NCI-H2081 (cell line): ENCODE measurements around the gene DUSP16.
"Not testable (repeated sequence)": the region's sequence is repeated elsewhere in the genome, so short reads cannot be mapped to it uniquely, and the experiment has no call there.

Experiments used
- DNase-seq, 2 experiments: peaks; one replicate each; lab custom pipeline; 2025; lab: John Stamatoyannopoulos, UW

Gene DUSP16, protein sequence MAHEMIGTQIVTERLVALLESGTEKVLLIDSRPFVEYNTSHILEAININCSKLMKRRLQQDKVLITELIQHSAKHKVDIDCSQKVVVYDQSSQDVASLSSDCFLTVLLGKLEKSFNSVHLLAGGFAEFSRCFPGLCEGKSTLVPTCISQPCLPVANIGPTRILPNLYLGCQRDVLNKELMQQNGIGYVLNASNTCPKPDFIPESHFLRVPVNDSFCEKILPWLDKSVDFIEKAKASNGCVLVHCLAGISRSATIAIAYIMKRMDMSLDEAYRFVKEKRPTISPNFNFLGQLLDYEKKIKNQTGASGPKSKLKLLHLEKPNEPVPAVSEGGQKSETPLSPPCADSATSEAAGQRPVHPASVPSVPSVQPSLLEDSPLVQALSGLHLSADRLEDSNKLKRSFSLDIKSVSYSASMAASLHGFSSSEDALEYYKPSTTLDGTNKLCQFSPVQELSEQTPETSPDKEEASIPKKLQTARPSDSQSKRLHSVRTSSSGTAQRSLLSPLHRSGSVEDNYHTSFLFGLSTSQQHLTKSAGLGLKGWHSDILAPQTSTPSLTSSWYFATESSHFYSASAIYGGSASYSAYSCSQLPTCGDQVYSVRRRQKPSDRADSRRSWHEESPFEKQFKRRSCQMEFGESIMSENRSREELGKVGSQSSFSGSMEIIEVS

DNA sequence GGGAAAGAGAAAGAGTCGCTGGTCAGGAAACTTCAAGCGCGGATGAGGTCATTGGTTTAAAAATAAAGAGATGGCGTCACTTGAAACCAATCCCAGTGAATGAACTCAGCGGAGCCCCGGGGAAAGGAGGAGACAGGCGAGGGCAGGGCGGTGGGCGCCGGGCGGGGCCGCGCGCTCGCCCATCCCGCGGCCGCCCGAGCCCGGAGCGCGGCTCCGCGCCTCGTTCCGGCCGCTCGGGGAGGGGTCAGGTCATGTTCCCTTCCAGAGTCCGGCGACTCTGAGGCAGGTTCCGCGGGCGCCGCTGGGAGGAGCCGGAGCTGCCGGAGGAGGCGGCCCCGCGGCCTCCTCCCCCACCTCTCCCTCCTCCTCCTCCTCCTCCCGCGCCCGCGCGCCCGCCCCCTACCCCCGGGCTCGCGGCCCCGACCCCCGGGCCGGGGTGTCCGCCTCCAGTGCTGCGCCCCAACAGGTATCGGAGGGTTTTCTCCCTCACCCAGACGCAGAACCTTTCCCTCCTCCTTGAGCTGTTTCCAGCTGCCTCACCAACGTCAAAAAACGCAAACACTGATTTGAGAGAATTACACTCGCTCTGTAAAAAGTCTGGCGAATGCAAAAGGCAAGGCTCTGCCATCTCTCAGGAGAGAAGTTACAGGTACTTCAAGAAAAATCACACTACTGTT, at the start of gene DUSP16:
DUSP16 (minus strand) TSS at position 279 of the 677 bp plus-strand sequence. CDS start 41,765 bp downstream, outside the sequence.
- peak; percentile 91 to 94 for DNase-seq

DNA sequence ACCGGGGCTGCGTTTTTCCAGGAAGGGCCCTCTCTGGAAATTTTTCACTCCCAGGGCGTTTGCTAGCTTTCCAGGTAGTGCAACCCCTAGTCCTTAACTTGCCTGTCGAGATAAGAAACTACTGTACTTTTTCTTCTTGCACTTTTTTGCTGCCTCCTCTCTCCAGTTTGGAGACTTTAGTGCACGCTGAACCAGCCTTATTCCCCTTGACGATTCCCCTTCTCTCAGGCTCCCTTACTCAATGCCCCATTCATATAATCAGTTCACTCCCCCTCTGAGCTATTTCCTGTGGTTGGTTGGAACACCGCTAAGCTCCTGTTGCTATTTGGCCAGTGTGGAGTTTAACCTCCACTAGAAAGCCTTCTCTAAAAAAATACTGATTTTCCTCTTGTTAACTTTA, 49.7 kb upstream of the DUSP16 start:
- DNase-seq, result peak; percentile 38 to 77

DNA sequence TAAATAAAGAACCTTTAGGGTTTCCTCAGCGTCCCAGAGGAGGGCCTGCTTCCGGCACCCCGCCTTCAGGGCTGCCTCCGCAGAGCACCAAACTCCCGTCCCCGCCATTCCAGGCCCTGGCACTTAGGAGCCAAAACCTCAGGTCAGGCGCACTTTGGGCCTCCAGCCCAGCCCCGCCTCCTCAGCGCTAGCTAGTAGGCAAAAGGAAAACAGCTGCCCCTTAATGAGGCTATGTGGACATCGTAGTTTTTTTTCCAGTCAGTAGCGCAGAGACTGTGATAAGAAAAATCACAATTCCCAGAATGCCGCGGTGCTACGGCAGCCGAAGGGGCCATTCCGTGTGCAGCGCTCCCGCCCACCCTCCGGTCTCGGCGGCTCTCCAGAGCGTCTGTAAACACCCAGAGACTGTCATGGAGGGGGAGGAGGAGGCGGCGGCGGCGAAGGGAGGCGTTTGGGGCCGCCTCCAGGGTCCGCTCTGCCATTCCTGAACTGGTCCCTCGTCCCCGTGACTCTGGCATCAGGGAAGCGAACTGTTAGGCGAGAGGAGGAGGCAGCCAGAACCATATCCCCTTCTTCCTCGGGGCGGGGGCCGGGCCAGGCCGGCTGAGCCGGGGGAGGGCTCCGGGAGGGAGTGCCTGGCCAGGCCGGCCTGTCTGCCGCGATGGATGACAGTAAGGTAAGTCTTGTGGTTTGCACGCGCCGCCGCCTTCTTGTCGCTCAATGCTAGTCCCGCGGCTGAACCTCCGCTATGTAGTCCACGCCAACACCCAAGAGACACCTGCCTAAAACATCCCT, 49.0 kb upstream of the DUSP16 start, which contains the start of gene CREBL2:
CREBL2 (plus strand) TSS at position 365 of the 795 bp plus-strand sequence; CDS start at position 662, 297 bp downstream.
- peak; percentile 90 to 96 for DNase-seq

DNA sequence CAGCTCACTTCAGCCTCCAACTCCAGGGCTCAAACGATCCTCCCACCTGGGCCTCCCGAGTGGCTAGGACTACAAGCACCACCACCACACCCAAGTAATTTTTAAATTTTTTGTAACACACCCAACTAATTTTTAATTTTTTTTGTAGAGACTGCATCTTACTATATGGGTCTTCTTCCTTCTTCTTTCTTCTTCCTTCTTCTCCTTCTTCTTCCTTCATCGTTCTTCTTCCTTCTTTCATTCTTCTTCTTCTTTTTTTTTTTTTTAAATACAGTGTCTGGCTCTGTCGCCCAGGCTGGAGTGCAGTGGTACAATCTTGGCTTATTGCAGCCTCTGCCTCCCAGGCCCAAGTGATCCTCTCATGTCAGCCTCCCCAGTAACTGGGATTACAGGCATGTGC, 48.0 kb upstream of the DUSP16 start:
- DNase-seq, result no peak

DNA sequence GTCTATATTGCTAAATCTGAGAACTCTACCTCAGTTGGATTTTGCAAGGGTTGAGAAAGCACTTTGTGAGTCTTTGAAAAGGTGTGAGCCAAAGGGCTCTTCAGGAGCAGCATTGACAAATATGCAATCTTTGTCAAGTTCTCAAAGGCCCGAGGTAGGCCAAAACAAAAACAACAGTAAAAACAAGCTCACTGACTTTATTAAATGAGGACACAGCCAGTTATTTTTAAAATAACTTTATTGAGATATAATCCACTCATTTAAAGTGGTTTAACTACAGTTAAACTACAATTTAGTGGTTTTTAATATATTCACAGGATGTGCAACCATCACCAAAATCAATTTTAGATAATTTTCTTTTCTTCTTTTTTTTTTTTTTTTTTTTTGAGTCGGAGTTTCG, 47.0 kb upstream of the DUSP16 start:
- DNase-seq, result no peak

DNA sequence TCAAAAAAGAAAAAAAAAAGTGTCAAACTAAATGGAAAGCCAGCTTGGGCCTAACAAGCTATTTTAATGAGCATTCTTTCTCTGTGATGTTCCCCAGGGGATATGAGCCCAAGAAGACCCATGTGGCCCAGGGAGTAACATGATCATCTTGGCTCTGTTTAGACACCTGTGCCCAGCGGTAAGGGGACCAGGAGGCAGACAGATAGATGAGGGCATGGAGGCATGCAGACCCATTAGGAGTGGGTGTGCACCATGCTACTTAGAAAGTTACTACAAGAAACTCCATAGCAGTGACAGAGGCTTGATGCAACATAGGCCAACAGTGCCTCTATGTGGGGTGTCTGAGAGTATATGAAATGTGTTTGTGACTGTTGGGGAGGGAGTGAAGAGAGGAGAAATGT, 45.9 kb upstream of the DUSP16 start:
- no peak for DNase-seq

DNA sequence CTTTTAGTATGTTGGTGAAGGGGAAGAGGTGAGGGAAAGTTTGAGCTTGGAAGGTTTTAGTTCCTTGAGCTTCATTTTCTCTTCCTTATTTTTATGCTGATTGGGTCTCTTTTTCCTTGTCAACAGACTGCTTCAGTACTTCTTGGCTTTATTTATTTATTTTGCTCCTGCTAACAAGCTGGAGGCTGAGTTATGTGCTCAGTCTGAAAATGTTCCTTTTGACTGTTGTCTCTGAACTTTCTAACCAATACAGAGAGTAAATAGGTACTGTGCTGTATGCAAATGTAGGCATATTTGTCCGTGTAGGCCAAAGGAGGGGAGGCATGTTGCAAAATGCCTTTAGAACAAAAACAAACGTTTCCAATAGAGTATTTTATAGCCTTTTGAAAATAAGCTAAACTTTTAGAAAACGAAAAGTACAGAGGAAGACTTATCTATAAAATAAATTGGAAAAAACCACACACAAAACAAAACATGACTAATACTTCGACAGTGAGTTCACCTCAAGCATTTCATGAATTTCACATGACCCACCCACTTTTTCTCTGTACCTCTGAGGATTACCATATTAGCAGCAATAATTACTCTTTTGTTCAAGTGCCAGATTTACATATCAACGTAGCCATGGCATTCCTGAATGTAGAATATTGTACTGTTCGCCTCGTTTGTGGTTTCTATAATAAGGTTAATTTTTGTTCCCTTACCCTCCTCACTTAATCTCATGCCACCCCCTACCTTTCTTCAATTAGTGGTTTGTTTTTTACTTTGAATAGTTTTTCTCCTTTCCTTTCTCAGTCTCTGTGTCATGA, 44.3 kb upstream of the DUSP16 start:
- no peak for DNase-seq

DNA sequence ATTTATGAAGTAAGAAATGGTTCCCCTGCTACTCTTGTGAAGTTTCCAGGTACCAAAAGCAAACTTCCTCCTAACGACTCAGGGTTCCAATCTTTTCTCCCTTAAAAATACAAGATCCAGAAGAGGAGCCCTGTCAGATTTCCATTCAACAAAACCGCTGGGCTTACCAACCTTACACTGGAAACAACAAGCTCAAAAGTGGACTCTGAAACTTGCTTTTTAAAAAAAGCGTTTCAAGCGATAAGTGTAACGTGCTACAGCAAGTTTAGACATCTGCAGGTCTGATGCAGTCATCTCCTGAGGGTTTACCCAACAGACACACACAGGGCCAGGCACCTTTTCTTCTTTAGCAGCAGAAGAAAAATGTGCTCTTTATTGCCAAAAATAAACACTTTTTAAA, 42.1 kb upstream of the DUSP16 start:
- no peak for DNase-seq

DNA sequence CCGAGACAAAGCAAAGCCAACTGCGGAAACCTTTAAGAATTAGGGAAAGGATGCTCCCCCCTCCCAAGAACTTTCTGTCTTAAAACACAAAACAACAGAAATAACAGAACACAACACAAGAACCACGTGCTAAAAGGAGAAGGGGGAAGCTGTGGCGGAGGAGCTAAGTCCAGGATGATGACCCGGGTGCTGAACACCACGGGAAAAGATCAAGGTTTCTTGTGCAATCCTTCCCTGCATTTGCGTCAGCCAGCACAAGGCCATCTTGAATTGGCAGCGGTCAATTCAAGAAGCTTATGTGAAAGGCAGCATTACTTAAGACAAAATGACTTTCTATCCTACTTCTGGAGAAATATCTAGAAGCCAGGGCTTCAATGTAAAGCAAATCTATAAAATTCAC, 38.0 kb upstream of the DUSP16 start:
- DNase-seq, result no peak

DNA sequence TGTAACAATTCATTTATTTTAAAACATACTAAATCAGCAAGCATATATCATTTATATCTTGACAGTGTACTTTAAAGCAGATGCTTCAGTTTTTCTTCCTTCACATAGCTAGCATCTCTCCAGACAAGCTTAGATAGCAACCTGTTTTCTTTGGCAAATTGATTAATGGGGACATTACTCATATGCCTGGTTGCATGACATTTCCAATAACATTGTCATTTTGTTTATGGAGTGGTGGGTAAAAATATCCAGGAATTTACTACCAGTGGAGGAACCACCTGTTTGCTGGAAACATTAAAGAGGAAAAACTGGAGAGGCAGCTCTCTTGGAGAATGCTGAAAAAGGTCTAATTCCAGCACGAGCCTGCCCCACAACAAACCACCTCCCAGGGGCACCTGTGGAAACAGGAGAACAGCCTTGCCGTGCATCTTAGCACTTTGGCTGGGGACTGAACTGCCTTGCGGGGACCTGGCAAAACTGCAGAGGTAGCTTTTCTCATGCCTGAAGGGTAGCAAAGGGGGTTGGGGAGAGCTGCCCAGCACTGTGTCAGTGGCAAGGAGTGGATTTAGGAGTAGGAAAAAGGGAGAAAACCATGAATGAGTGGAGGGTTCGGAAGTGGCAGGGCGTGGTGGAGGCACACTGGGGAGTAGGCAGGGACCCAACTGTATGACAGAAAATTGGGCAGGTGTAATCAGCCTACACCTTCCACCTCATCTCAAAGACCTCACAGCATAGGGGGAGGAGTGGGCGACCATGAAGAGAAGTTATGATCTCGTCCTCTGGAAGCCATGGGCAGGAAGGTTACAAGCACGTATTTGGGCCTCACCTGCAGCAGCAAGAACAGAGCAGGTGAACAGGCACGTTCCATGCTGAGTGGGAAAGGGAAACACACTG, 37.3 kb upstream of the DUSP16 start:
- DNase-seq, result no peak

DNA sequence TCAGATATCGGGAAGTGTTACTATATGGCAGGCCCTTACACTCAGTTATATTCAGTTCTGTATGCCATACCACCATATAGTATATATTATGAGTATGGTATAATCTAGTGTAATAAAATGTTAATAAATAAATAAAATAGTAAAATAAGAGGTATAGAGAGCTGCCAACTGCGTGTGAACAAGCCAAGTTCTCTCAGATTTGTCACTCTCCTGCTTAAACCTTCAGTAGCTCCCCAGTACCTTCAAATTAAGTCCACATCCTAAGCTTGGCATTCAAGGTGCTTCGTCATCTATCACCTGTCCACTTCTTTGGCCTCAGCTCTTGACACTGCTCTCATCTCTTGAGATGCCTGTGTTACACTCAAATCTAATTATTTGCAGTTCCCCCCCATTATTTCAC, 36.2 kb upstream of the DUSP16 start:
- no peak for DNase-seq

DNA sequence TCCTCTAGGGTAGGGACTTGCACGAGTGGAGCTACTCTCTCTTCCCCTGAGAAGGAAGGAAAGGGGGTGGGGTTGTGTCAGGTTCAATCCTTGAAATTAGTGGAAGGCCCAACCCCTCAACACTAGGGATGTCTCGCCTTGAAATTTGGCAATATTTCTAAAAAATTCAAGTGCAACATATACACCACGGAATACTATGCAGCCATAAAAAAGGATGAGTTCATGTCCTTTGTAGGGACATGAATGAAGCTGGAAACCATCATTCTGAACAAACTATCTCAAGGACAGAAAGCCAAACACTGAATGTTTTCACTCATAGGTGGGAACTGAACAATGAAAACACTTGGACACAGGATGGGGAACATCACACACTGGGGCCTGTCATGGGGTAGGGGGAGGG, 33.9 kb upstream of the DUSP16 start:
- DNase-seq, result not testable (repeated sequence)

DNA sequence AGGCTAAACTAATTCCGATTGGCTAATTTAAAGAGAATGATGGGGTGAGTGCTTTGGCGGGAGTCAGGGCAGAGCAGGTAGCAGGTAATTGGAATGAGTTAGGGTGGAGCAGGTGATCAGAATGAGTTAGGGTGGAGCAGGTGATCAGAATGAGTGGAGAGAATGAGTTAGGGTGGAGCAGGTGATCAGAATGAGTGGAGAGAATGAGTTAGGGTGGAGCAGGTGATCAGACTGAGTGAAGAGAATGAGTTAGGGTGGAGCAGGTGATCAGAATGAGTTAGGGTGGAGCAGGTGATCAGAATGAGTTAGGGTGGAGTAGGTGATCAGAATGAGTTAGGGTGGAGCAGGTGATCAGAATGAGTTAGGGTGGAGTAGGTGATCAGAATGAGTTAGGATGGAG, 33.3 kb upstream of the DUSP16 start:
- not testable (repeated sequence) for DNase-seq

DNA sequence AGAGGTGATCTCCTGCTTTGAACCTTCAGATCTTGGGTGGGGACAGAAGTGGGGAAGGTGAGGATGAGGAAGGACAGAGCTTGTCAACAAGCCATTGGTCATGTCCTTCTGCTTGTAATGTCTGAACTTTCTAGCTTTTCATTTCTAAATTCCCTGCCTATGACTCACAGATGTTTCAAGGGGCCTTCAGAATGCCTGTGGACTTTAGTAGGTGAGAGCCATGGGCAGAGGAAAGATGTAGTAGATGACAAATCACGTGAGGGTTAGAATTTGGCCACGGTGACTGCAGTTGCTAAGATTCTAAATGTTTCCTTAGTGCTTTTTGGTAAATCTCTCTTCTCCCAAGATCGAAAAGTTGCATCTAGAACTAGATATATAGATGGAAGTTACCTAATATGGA, 30.3 kb upstream of the DUSP16 start:
- DNase-seq, result no peak

DNA sequence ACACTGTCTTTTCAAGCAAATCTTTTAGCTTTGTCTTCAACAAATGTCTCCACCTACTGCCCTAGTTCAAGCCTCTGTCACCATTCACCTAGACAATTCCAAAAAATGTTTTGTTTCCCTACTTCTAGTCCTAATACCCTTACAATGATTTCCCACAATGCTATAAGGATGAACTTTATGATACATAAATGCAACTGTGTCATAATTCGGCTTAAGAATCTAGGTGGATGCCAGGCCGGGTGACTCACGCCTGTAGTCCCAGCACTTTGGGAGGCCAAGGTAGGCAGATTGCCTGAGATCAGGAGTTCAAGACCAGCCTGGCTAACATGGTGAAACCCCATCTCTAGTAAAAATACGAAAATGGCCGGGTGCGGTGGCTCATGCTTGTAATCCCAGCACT, 28.3 kb upstream of the DUSP16 start:
- no peak for DNase-seq

DNA sequence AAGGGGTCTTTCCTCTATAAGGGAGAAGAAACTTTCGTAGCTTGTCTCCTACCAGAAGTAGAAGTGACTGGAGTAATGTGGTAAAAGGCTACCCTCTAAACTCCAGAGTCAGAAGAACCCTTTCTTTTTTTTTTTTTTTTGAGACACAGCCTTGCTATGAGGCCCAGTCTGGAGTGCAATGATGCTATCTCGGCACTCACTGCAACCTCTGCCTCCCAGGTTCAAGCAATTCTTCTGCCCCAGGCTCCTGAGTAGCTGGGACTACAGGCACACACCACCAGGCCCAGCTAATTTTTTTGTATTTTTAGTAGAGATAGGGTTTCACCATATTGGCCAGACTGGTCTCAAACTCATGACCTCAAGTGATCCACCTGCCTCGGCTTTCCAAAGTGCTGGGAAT, 25.8 kb upstream of the DUSP16 start:
- not testable (repeated sequence) for DNase-seq

DNA sequence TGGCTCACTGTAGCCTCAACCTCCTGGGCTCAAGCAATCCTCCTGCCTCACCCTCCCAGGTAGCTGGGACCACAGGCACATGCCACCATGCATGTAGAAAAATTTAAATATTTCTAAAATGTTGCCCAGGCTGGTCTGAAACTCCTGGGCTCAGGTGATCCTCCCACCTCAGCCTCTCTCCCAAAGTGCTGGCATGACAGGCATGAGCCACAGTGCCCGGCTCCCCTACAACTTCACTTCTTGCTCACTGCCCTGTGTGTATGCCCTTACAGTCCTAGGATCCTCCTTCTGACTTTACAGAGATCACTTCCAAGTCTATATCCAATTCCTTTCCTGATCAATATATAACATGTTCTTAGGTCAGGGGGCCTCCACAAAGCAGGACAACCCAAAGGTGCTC, 25.2 kb upstream of the DUSP16 start:
- no peak for DNase-seq

DNA sequence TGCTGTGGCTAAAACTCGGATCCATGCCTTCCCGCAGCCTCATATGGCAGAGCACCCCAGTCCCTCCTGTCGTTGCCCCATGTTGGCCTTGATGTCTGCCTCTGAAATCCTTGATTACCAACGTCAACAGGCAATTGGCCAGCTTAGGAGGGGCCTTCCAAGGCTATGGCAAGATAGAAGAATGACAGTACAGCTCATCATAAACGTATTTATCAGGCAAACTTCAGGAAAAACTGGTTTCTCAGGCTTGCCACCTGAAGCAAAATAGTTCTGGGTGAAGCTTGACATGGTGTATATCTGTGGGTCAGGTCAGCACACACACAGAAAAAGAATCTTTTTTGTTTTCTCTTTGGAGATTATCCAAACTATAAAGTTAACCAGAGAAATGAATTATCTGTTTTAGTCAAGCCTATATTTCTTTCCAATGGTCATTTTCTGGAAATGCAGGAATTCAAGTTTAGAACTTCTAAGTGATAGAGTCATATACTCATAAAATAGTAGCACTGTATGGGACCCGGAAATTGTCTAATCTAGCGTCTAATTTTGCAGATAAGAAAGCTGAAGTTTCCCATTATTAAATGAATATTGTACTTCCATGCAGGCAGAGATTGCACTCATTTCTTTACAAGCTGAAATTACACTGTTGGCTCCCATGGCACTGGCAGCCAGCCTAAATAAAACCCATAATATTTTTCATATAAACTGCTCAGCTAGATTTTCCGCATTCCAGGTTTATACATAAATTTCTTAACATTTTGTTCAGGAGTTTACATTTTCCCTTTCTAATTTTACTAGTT, 24.4 kb upstream of the DUSP16 start:
- no peak for DNase-seq
